HCT116 (cell line): Measurements from ENCODE around the gene TACC2. TPM values are rescaled to one million over a fixed set of nuclear protein-coding genes. Genes with fewer than 3 reads are reported as not detected.

Source experiments
- ATAC-seq: fragments of 200-7000 bp; cut with Tn5 transposase; 2 replicates; pipeline ENCODE4 v1.9.1; 2020; ENCODE audit warnings: mild to moderate bottlenecking, moderate library complexity
- BruUV-seq: library from RNA; stranded (reverse); fragments of 400-500 nt; replicated peaks from 2 replicates; lab custom pipeline; 2021; lab: Mats Ljungman, UMichigan
- CTCF ChIA-PET: fragments of 300-600 bp; sonication (Branson Sonifier 250); formaldehyde crosslinking; loops from one replicate; lab custom pipeline; 2021; ENCODE audit warnings: antibody characterized with exemption; lab: Charles Lee
- POLR2A ChIA-PET: fragments of 300-600, 350-600 bp; sonication (Branson Sonifier 250); formaldehyde crosslinking; loops from one replicate; lab custom pipeline; 2021; ENCODE audit warnings: antibody characterized with exemption; lab: Charles Lee
- RAD21 ChIA-PET, 2 experiments: fragments of 300-600 bp; sonication (Branson Sonifier 250); formaldehyde crosslinking; loops; one replicate each; lab custom pipeline; 2023; ENCODE audit warnings: low total read pairs in 2 of 2; ENCODE audit not compliant: uncharacterized antibody in 2 of 2, unreplicated experiment in 2 of 2, low non-redundant PET in 1 of 2; lab: Charles Lee
- DNase-seq: peaks from one replicate; pipeline ENCODE4 v3.0.0-alpha.2; 2010; ENCODE audit warnings: low read depth, low spot score
- H2AFZ ChIP-seq: fragments of 200-600 bp; shearing (Covaris generic), sonication (generic); 2 replicates; pipeline ENCODE4 v1.6.1; 2017; ENCODE audit warnings: low read depth, mixed run types, mixed read lengths, antibody characterized with exemption, low read length; ENCODE audit not compliant: poor library complexity, severe bottlenecking
- H3K27ac ChIP-seq: 2 replicates; pipeline ENCODE4 v1.5.1; 2012; ENCODE audit warnings: low read depth, low read length
- H3K27me3 ChIP-seq: fragments of 200-600 bp; sonication (generic); 2 replicates; pipeline ENCODE4 v1.6.1; 2016; ENCODE audit warnings: mixed run types, low read length, mixed read lengths; ENCODE audit not compliant: insufficient read depth
- H3K36me3 ChIP-seq, 2 experiments: fragments of 200-500 bp in 1 of 2; fragments of 200-600 bp in 1 of 2; sonication (Bioruptor generic) in 1 of 2; sonication (generic) in 1 of 2; 2 replicates each; pipeline versions ENCODE4 v1.5.1 to v1.6.1; 2014 to 2016; ENCODE audit warnings: low read length in 2 of 2, inconsistent platforms in 1 of 2, mixed read lengths in 1 of 2, mixed run types in 1 of 2; ENCODE audit not compliant: insufficient read depth in 2 of 2, control insufficient read depth in 1 of 2
- H3K4me1 ChIP-seq, 2 experiments: fragments of 200-600 bp in 1 of 2; sonication (generic) in 1 of 2; 2 replicates each; pipeline versions ENCODE4 v1.5.1 to v1.6.1; 2012 to 2017; ENCODE audit warnings: low read length in 2 of 2, inconsistent platforms in 1 of 2, mild to moderate bottlenecking in 1 of 2, mixed read lengths in 1 of 2, mixed run types in 1 of 2, moderate library complexity in 1 of 2; ENCODE audit not compliant: insufficient read depth in 2 of 2, control insufficient read depth in 1 of 2
- H3K4me2 ChIP-seq: fragments of 200-600 bp; sonication (generic); 2 replicates; pipeline ENCODE4 v1.6.1; 2017; ENCODE audit warnings: mixed run types, low read length, mixed read lengths
- H3K4me3 ChIP-seq, 2 experiments: fragments of 200-600 bp in 1 of 2; sonication (generic) in 1 of 2; replicated peaks in 1 of 2; 2 replicates each; pipeline ENCODE4 v1.5.1; 2011 to 2016; ENCODE audit warnings: low read length in 2 of 2, control low read depth in 1 of 2, low read depth in 1 of 2, mild to moderate bottlenecking in 1 of 2, mixed read lengths in 1 of 2, mixed run types in 1 of 2
- H3K79me2 ChIP-seq: fragments of 200-600 bp; sonication (generic); 2 replicates; pipeline ENCODE4 v1.6.1; 2017; ENCODE audit warnings: mild to moderate bottlenecking, mixed run types, low read length, moderate library complexity, mixed read lengths; ENCODE audit not compliant: insufficient read depth
- H3K9ac ChIP-seq: fragments of 200-600 bp; sonication (generic); 2 replicates; pipeline ENCODE4 v1.6.1; 2016; ENCODE audit warnings: low read length, mixed read lengths
- H3K9me2 ChIP-seq: fragments of 200-600 bp; sonication (generic), shearing (Covaris generic); 2 replicates; pipeline ENCODE4 v1.6.1; 2017; ENCODE audit warnings: mixed run types, mild to moderate bottlenecking, moderate library complexity; ENCODE audit not compliant: insufficient read depth
- H3K9me3 ChIP-seq, 2 experiments: fragments of 200-500 bp in 1 of 2; fragments of 200-600 bp in 1 of 2; sonication (Bioruptor generic) in 1 of 2; sonication (generic) in 1 of 2; 2 replicates each; pipeline ENCODE4 v1.6.1; 2014 to 2017; ENCODE audit warnings: low read length in 2 of 2, mixed read lengths in 2 of 2, inconsistent platforms in 1 of 2, low read depth in 1 of 2, mild to moderate bottlenecking in 1 of 2, mixed run types in 1 of 2, moderate library complexity in 1 of 2; ENCODE audit not compliant: control insufficient read depth in 1 of 2, insufficient read depth in 1 of 2
- H4K20me1 ChIP-seq: fragments of 200-600 bp; sonication (generic), shearing (Covaris generic); 2 replicates; pipeline ENCODE4 v1.6.1; 2017; ENCODE audit warnings: mixed run types, mild to moderate bottlenecking, moderate library complexity; ENCODE audit not compliant: insufficient read depth
- EGR1 ChIP-seq: IDR thresholded peaks from 2 replicates; pipeline ENCODE4 v1.6.1; 2012; ENCODE audit warnings: low read depth
- EZH2phosphoT487 ChIP-seq: fragments of 200-600 bp; IDR thresholded peaks from 2 replicates; pipeline ENCODE4 v1.6.1; 2018; ENCODE audit warnings: antibody characterized with exemption, borderline replicate concordance
- JUND ChIP-seq: IDR thresholded peaks from 2 replicates; pipeline ENCODE4 v1.6.1; 2012
- POLR2A ChIP-seq: IDR thresholded peaks from 2 replicates; pipeline ENCODE4 v1.7.0; 2011; ENCODE audit warnings: borderline replicate concordance; ENCODE audit not compliant: insufficient read depth, insufficient read length; ENCODE audit errors: extremely low read depth
- REST ChIP-seq: IDR thresholded peaks from 2 replicates; pipeline ENCODE4 v1.6.1; 2012; ENCODE audit warnings: low read depth
- SRF ChIP-seq: IDR thresholded peaks from 2 replicates; pipeline ENCODE4 v1.6.1; 2012; ENCODE audit warnings: low read depth
- TCF7L2 ChIP-seq: IDR thresholded peaks from 2 replicates; pipeline ENCODE4 v1.7.0; 2011; ENCODE audit warnings: borderline replicate concordance, inconsistent platforms; ENCODE audit not compliant: insufficient read depth, insufficient read length; ENCODE audit errors: extremely low read depth
- YY1 ChIP-seq: IDR thresholded peaks from 2 replicates; pipeline ENCODE4 v1.6.1; 2011; ENCODE audit warnings: low read length, low read depth, moderate library complexity, mild to moderate bottlenecking; ENCODE audit not compliant: insufficient replicate concordance; ENCODE audit errors: extremely low read depth
- ZFX ChIP-seq: fragments of 450-650 bp; IDR thresholded peaks from 2 replicates; pipeline ENCODE4 v1.6.1; 2017
- ZNF274 ChIP-seq: fragments of 200-500 bp; sonication (Bioruptor generic); IDR thresholded peaks from 2 replicates; pipeline ENCODE4 v1.6.1; 2014; ENCODE audit warnings: mild to moderate bottlenecking, low read depth, low read length, inconsistent platforms
- intact Hi-C: fragments of 100-400 bp; cut with micrococcal nuclease; formaldehyde crosslinking; loops from 2 replicates; pipeline ENCODE4 v1.10.0; 2022
- total RNA-seq: library from RNA; stranded (reverse); gene quantifications from one replicate; pipeline ENCODE4 v1.2.1, GENCODE V29; 2021; ENCODE audit not compliant: unreplicated experiment

TACC2 gene
- total RNA-seq, 1 experiment from 2014 or later, result 38.6 TPM

- CTCF ChIA-PET, result no interaction called here
- peaks cover 0 to 2% of the 10 kb centered on the region in 2 experiments; a peak in 2 of 4 replicates for H3K36me3 ChIP-seq
- no peaks in the 10 kb centered on the region for H3K9me3 ChIP-seq
- no peak overlapping the region for H3K4me3 ChIP-seq
- H4K20me1 ChIP-seq, result no peaks in the 10 kb centered on the region
- intact Hi-C loops, result no loop called here
- H3K27me3 ChIP-seq, result no peaks in the 10 kb centered on the region
- no peak for DNase-seq
- ATAC-seq, result no peak
- H3K9ac ChIP-seq, result no peak overlapping the region
- BruUV-seq, result no TSS peak
- no peak overlapping the region for H3K27ac ChIP-seq
- H3K79me2 ChIP-seq, result no peaks in the 10 kb centered on the region
- H3K9me2 ChIP-seq, result no peaks in the 10 kb centered on the region
- no peaks in the 10 kb centered on the region for H3K4me1 ChIP-seq
- TF ChIP-seq EGR1 (no peak), ZNF274 (no peak), YY1 (no peak), ZFX (no peak), SRF (no peak), REST (no peak), EZH2phosphoT487 (no peak), POLR2A (no peak), JUND (no peak), TCF7L2 (no peak)
- TF ChIP-seq, all 23 proteins: peak for 0
- Histone ChIP-seq H2AFZ (no peak overlapping the region), H3K4me2 (no peak overlapping the region)
- RAD21 ChIA-PET, result no interaction called here
- POLR2A ChIA-PET, result no interaction called here
These were observed 235.2 kb downstream of the TACC2 start for GRCh38 chr10:122224159-122224558.
